ENCODE data around the gene HTR5A.

DNA sequence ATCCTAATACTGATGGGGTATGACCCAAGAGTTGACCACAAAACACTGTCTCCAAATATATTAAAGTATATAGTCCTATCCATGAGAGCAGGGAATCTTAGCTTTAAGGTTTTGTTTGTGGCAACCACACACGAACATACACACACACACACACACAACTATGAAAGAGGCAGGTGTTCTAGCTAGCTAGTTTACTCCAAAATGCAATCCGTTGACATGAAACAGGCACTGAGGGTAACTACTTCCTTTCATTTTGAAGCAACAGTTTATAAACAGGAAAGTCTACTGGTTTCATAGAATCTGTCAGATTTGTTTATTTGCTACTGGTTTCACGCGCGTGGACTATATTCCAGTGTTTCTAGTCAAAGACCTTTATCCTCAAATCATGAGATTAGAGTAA lies 14.8 kb downstream of the HTR5A start:
- no peak for TF ChIP-seq CTCF (IDR thresholded peaks at IDR 0.05)
- TF ChIP-seq EZH2 (IDR thresholded peaks at IDR 0.05; ENCODE audit: borderline replicate concordance, insufficient read depth, low read depth, low read length, poor library complexity, severe bottlenecking), result no peak
